ENCODE data around the gene DIABLO.

GRCh38 chr12:122250047-122250446, 24.2 kb upstream of the DIABLO start:
- TF ChIP-seq CTCF (IDR thresholded peaks at IDR 0.05) (no peak), POLR2AphosphoS5 (IDR thresholded peaks at IDR 0.05) (no peak)

Data from upper lobe of left lung (tissue), 4 donors.